GM12801 (cell line): Measurements from ENCODE around the gene FAM156B.

Source experiments
- TF ChIP-seq, protein P1 (sequence below): IDR thresholded peaks from one replicate; pipeline ENCODE4 v1.5.1; 2011; ENCODE audit warnings: control low read depth; ENCODE audit not compliant: insufficient read length; ENCODE audit errors: extremely low read depth

FAM156B gene

DNA sequence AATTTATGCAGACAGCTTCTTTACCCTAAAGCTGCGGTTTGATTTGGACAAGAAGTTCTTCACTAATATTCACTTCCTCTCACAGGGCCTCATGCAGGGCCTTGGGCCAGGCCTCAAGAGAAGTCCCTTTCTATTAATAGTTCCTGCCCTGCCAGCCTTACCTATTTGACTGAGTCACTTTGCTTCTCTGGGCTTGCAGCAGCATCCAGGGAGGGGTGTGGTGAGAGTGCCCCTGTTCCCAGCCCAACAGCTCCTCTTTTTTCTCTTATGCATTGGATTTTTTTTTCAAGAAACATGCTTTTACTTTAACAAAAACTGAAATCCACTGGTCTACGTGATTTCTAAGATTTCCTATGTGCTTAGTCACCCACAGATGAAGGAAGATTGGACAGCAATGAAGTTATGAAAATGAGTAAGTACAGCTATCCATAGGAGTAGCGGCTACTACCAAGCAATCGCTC is 26.7 kb downstream of the FAM156B start:
- TF ChIP-seq, protein P1, sequence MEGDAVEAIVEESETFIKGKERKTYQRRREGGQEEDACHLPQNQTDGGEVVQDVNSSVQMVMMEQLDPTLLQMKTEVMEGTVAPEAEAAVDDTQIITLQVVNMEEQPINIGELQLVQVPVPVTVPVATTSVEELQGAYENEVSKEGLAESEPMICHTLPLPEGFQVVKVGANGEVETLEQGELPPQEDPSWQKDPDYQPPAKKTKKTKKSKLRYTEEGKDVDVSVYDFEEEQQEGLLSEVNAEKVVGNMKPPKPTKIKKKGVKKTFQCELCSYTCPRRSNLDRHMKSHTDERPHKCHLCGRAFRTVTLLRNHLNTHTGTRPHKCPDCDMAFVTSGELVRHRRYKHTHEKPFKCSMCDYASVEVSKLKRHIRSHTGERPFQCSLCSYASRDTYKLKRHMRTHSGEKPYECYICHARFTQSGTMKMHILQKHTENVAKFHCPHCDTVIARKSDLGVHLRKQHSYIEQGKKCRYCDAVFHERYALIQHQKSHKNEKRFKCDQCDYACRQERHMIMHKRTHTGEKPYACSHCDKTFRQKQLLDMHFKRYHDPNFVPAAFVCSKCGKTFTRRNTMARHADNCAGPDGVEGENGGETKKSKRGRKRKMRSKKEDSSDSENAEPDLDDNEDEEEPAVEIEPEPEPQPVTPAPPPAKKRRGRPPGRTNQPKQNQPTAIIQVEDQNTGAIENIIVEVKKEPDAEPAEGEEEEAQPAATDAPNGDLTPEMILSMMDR, result no peak

GRCh38 chrX:52933213-52933612 is 36.1 kb downstream of the FAM156B start:
- TF ChIP-seq, protein P1, result no peak

DNA sequence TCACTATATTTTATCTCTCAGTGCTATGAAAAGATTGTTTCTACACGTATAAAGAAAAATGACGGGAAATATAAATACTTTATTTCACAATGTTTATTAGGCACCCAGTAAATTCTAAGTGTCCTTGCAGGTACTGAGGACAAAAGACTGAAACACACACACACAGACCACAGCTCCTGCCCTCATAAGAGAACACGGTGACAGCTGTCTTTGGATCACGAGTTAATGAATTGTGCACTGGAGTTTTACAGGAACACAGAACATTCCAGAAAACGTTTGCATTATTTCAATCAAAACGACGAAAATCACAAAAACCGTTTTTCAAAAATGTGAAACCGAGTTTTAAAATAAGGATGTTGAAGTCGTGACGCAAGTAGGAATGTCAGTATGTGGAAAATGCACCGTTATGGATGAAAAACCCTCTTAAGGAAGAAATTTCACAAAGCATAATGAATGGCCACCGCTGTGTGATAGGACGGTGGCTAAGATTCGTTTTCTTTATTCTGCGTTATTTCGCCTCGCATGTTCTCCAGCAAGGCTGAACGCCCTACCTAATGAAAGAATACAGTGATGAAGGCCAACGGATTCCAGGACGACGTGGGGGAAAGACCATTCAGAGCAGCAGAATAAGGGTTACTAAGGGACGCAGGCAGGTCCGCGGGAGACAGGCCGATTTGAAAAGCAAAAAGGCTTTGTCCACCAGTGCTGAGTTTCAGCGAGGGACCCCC is 37.0 kb downstream of the FAM156B start:
- TF ChIP-seq, protein P1, result no peak

DNA sequence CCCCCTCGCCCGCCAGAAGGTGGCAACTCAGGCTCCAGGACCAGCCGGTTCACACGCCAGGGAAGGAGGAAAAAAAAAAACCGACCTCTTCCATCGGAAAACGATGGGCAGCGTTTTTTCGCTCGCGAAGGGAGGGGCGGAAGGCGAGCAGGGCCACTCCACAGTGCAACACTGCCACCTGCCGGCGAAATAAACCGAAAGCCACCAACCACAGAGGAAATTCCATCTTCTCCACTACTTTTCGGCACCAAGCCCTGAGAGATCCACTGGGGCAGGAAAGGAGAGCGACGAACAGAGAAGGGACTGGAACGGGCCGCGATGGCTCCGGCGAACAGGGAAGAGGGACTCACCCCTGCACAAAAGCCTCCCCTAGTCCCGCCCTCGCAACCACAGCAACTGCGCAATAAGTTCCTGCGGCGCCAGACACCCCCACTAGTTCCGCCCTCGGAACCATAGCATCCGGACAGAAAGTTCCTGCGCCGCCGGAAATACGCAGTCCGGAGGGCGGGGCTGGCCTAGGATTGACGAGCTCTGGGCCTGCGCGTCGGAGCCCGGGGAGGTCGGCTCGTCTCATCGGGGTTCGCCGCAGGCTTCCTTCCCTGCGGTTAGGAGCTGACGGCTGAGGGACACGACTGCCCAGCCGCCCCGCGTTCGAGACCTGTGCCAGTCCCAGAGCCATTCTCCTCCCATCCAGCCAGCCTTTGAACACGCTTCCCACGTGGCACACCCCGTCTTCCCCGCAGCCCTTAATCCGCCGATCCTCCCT is 37.8 kb downstream of the FAM156B start:
- TF ChIP-seq, protein P1, result no peak
